ENCODE results near the gene ASB16.

The ASB16 gene

DNA sequence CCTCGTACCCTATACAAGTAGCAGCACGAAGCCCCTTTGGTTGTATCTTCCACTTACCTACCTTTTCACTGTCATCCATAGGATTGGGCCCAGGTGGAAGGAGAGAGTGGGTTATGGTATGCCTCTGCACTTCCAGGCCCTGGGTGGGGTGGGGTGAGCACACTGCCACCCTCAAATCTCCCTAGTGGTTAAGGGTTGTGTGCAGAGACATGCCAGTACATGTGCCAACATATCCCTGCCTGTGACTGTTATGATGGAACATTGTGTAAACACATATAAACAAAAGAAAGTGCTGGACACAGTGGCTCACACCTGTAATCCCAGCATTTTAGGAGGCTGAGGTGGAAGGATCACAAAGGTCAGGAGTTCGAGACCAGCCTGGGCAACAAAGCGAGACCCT is 17.6 kb upstream of the ASB16 start:
- no peak for DNase-seq (ENCODE audit: low read depth)
- no peak overlapping the region for H3K4me3 ChIP-seq (ENCODE audit: control insufficient read depth, low read depth, low read length)
- TF ChIP-seq, protein P1, sequence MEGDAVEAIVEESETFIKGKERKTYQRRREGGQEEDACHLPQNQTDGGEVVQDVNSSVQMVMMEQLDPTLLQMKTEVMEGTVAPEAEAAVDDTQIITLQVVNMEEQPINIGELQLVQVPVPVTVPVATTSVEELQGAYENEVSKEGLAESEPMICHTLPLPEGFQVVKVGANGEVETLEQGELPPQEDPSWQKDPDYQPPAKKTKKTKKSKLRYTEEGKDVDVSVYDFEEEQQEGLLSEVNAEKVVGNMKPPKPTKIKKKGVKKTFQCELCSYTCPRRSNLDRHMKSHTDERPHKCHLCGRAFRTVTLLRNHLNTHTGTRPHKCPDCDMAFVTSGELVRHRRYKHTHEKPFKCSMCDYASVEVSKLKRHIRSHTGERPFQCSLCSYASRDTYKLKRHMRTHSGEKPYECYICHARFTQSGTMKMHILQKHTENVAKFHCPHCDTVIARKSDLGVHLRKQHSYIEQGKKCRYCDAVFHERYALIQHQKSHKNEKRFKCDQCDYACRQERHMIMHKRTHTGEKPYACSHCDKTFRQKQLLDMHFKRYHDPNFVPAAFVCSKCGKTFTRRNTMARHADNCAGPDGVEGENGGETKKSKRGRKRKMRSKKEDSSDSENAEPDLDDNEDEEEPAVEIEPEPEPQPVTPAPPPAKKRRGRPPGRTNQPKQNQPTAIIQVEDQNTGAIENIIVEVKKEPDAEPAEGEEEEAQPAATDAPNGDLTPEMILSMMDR (IDR thresholded peaks at IDR 0.05; ENCODE audit: control insufficient read depth, insufficient read depth, low read depth, low read length, missing control alignments) = no peak

DNA sequence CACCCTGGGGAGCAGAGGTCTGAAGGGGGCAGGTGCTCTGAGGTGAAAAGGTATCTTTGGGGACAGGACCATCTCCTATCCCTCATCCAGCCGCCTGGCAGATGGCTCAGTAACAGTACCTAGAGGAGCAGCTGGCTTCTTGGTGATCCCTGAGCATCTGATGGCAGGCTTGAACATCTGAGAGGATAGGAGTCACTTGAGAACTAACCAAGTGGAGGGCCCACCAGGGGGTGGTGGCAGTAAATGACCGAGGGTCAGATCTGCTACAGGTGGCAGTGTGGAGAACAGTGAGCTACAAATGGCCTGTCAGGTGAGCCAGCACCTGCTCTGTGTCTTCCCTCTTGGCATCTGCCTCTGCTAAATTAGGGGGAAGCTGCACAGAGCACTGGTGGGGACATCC is 15.0 kb upstream of the ASB16 start:
- no peak overlapping the region for H3K4me3 ChIP-seq (ENCODE audit: control insufficient read depth, low read depth, low read length)
- DNase-seq (ENCODE audit: low read depth) = no peak
- TF ChIP-seq, protein P1 (IDR thresholded peaks at IDR 0.05; ENCODE audit: control insufficient read depth, insufficient read depth, low read depth, low read length, missing control alignments) = no peak

DNA sequence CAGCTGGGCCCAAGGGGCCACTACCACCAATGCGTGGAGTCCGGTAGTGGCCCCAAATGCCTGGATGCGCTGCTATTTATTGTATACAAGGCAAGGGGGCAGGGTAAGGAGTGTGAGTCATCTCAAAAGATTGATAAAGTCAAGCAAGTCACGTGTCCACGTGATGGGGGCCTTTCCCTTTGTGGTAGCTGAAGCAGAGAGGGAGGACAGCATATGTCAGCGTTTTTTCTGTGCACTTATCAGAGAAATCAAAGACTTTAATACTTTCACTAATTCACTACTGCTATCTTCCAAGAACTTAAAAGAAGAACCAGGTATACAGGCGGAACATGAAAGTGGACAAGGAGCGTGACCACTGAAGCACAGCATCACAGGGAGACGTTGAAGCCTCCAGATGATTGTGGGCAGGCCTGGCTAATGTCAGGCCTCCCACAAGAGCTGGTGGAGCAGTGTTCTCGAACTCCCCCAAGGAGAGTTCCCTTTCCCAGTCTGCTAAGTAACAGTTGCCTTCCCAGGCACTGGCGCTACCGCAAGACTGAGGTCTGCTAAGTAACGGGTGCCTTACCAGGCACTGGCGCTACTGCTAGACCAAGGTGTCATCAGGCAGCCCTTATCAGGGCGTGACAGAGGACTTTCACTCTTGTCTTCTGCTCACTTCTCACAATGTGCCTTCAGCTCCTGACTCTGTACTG is 10.8 kb upstream of the ASB16 start:
- TF ChIP-seq, protein P1 (IDR thresholded peaks at IDR 0.05; ENCODE audit: control insufficient read depth, insufficient read depth, low read depth, low read length, missing control alignments) = no peak
- no peak overlapping the region for H3K4me3 ChIP-seq (ENCODE audit: control insufficient read depth, low read depth, low read length)
- no peak for DNase-seq (ENCODE audit: low read depth)

- H3K4me3 ChIP-seq (ENCODE audit: control insufficient read depth, low read depth, low read length) = no peak overlapping the region
- no peak for DNase-seq (ENCODE audit: low read depth)
- TF ChIP-seq, protein P1 (IDR thresholded peaks at IDR 0.05; ENCODE audit: control insufficient read depth, insufficient read depth, low read depth, low read length, missing control alignments) = no peak
These were observed 6.0 kb upstream of the ASB16 start for GRCh38 chr17:44164476-44164875.

DNA sequence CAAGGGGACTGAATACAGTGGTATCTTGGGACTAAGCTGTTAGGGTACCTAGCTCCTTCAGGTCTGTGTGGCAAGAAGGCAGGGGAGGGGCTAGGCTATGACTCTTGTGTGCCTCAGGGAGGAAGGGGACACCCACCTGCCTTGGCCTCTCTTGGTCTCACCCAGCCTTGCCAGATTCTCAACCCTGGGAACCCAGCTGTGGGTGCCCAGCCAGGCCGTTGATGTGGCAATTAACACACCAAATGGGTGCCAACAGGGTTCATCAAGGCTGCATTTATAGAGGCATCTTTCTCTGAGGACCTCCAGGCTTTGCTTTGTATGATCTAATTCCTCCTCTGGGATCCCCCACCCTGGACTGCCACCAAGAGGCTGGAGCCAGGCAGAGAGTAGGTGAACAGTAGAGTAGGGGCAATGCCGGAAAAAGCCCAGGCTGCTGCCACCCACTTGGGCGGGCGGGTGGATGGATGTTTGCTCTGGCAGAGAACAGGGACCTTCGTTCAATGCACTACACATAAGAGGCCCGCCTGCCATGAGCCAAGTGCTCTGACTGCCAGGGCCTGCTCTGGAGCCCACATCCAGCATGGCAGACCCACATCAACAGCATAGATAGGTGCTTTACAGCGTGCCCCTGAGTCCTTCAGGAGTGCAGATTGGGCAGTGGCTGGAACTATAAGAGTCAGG is 3.2 kb upstream of the ASB16 start:
- no peak for DNase-seq (ENCODE audit: low read depth)
- no peak overlapping the region for H3K4me3 ChIP-seq (ENCODE audit: control insufficient read depth, low read depth, low read length)

DNA sequence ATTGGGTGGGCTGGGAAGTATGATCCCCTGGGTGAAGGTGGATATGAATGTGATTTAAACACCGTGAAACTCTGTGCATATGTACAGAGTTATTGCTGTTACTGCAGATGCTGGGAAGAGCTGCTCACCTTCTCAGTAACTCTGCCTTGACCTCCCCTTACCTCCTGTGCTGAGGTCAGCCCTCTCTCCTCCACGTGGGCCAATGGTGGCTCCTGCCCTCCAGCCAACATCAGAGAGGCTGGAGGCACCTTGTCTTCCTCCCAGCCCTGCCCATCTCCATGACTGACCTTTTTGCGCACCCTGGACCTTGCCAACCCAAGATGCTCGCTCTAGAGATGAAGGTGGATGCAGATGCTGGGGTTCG is 387 bp upstream of the ASB16 start:
- TF ChIP-seq, protein P1 (IDR thresholded peaks at IDR 0.05; ENCODE audit: control insufficient read depth, insufficient read depth, low read depth, low read length, missing control alignments) = no peak
- no peak for DNase-seq (ENCODE audit: low read depth)
- no peak overlapping the region for H3K4me3 ChIP-seq (ENCODE audit: control insufficient read depth, low read depth, low read length)

More for the DNA sequence above, 3.2 kb upstream of the ASB16 start:
- TF ChIP-seq, protein P1 (IDR thresholded peaks at IDR 0.05; ENCODE audit: control insufficient read depth, insufficient read depth, low read depth, low read length, missing control alignments) = no peak

Data from AG09309 (cell line).